Subcutaneous adipose tissue (tissue), 4 donors: ENCODE data around the gene FBXL3. TPM values are rescaled to one million over a fixed set of nuclear protein-coding genes. Genes with fewer than 3 reads are reported as not detected.

Source experiments
- CTCF ChIP-seq: fragments of 450-650 bp; IDR thresholded peaks from one replicate; pipeline ENCODE4 v1.5.1; 2016; ENCODE audit warnings: low read depth, mild to moderate bottlenecking, control low read depth, antibody characterized with exemption, moderate library complexity
- total RNA-seq, 4 donors: library from RNA; depleted of rRNA; stranded (reverse); fragments of >200 nt; gene quantifications; one replicate each; pipeline ENCODE4 v1.1.0, GENCODE V29; 2016

FBXL3 gene
- total RNA-seq, 4 donors from 2014 or later = 86.1 to 150 (median 117) TPM

GRCh38 chr13:76993473-76993872, 33.5 kb downstream of the FBXL3 start:
- TF ChIP-seq CTCF = no peak

GRCh38 chr13:76993021-76993420, 33.9 kb downstream of the FBXL3 start:
- no peak for TF ChIP-seq CTCF

GRCh38 chr13:76992548-76993001, 34.4 kb downstream of the FBXL3 start:
- TF ChIP-seq CTCF = no peak

- no peak for TF ChIP-seq CTCF
These were observed 35.0 kb downstream of the FBXL3 start, which contains the start of gene CLN5 for GRCh38 chr13:76991796-76992547. Gene CLN5, plus strand, starts transcription at chr13:76992081. Its CDS starts 18 bp downstream, at chr13:76992099.

- TF ChIP-seq CTCF = no peak
These were observed 35.5 kb downstream of the FBXL3 start for GRCh38 chr13:76991432-76991795.

- TF ChIP-seq CTCF = no peak
These were observed 43.3 kb downstream of the FBXL3 start for GRCh38 chr13:76983676-76984075.

- no peak for TF ChIP-seq CTCF
These were observed 44.9 kb downstream of the FBXL3 start for GRCh38 chr13:76982061-76982460.
